Testis (tissue), 3 donors: ENCODE results near the gene EML4. TPM values are rescaled to one million over a fixed set of nuclear protein-coding genes. Genes with fewer than 3 reads are reported as not detected.

Experiments used
- DNase-seq: peaks from one replicate; pipeline ENCODE4 v3.0.0-alpha.2; 2019
- H3K27ac ChIP-seq, 2 donors: fragments of 200-600 bp; sonication (generic); one replicate each; pipeline ENCODE4 v1.5.1; 2019
- H3K27me3 ChIP-seq: fragments of 200-600 bp; sonication (generic); one replicate; pipeline ENCODE4 v1.5.1; 2019
- H3K36me3 ChIP-seq: fragments of 200-600 bp; sonication (generic); one replicate; pipeline ENCODE4 v1.5.1; 2017; ENCODE audit warnings: low read depth; ENCODE audit errors: missing control alignments
- H3K4me1 ChIP-seq: fragments of 200-600 bp; sonication (generic); one replicate; pipeline ENCODE4 v1.5.1; 2019
- H3K4me3 ChIP-seq, 2 donors: fragments of 200-600 bp; sonication (generic); one replicate each; pipeline ENCODE4 v1.5.1; 2017 to 2019
- H3K9me3 ChIP-seq: fragments of 200-600 bp; sonication (generic); one replicate; pipeline ENCODE4 v1.5.1; 2017
- CTCF ChIP-seq, 3 experiments: fragments of 450-650 bp in 2 of 3; fragments of 200-600 bp in 1 of 3; sonication (generic) in 1 of 3; IDR thresholded peaks; one replicate each; pipeline ENCODE4 v1.5.1; 2016 to 2019; ENCODE audit warnings: antibody characterized with exemption in 3 of 3, mild to moderate bottlenecking in 2 of 3, moderate library complexity in 1 of 3
- POLR2A ChIP-seq: fragments of 450-650 bp; IDR thresholded peaks from one replicate; pipeline ENCODE4 v1.6.1; 2017; ENCODE audit warnings: antibody characterized with exemption, mild to moderate bottlenecking, moderate library complexity
- WGBS, 2 donors: methylation state at CpG; one replicate each; pipeline ENCODE4 v1.1.5; 2018; 5-methylcytosine and 5-hydroxymethylcytosine counted together
- intact Hi-C: fragments of 100-400 bp; cut with DNase I; formaldehyde crosslinking; loops from one replicate; pipeline ENCODE4 v1.15.1; 2023; ENCODE audit warnings: low total_unique reads
- polyA plus RNA-seq: library from polyadenylated mRNA; stranded (reverse); fragments of 350-450 nt; fragmentation: Illumina TruSeq; extraction: RNeasy Lipid Tissue Mini Kit (QIAGEN cat#74804); gene quantifications from one replicate; pipeline ENCODE4 v1.2.3, GENCODE V29; 2014; ENCODE audit warnings: low read depth, low replicate concordance; ENCODE audit not compliant: insufficient read depth
- total RNA-seq, 2 donors: library from RNA; depleted of rRNA; stranded (reverse); fragments of >200 nt; gene quantifications; one replicate each; pipeline ENCODE4 v1.2.3, GENCODE V29; 2016

Gene EML4
- total and polyA plus RNA-seq, 3 donors from 2014 or later, result 49.0 to 71.0 (median 67.1) TPM

- H3K36me3 ChIP-seq, result no peaks in the 10 kb centered on the region
- TF ChIP-seq CTCF (IDR thresholded peaks at IDR 0.05) (no peak), POLR2A (no peak)
- no peak overlapping the region for H3K27ac ChIP-seq
- 88 to 97% methylated on average over 2 of the region's 2 CpGs for WGBS, 2 donors
- intact Hi-C loops, result no loop called here
- DNase-seq, result no peak
- no peak overlapping the region for H3K4me3 ChIP-seq
- no peaks in the 10 kb centered on the region for H3K9me3 ChIP-seq
- peaks cover 11% of the 10 kb centered on the region for H3K4me1 ChIP-seq
- no peaks in the 10 kb centered on the region for H3K27me3 ChIP-seq
Observed at GRCh38 chr2:42182654-42183308, 13.6 kb downstream of the EML4 start.

- no peak overlapping the region for H3K4me3 ChIP-seq
- WGBS, 2 donors, result 89 to 100% methylated on average over 1 of the region's 1 CpG
- intact Hi-C loops, result no loop called here
- no peak for TF ChIP-seq POLR2A
- no peak for TF ChIP-seq CTCF (IDR thresholded peaks at IDR 0.05)
- DNase-seq, result no peak
- H3K27me3 ChIP-seq, result no peaks in the 10 kb centered on the region
- H3K9me3 ChIP-seq, result no peaks in the 10 kb centered on the region
- no peak overlapping the region for H3K27ac ChIP-seq
- peaks cover 11% of the 10 kb centered on the region for H3K4me1 ChIP-seq
- H3K36me3 ChIP-seq, result no peaks in the 10 kb centered on the region
Observed at GRCh38 chr2:42183775-42184174, 14.6 kb downstream of the EML4 start.

- H3K4me1 ChIP-seq, result peaks cover 11% of the 10 kb centered on the region
- WGBS, 2 donors, result 92 to 100% methylated on average over 3 of the region's 3 CpGs
- TF ChIP-seq CTCF (IDR thresholded peaks at IDR 0.05), result no peak
- no peak for TF ChIP-seq POLR2A
Observed at GRCh38 chr2:42184346-42184745, 15.2 kb downstream of the EML4 start.

GRCh38 chr2:42185220-42185921 lies 16.2 kb downstream of the EML4 start:
- H3K27me3 ChIP-seq, result no peaks in the 10 kb centered on the region
- H3K4me1 ChIP-seq, result peaks cover 8% of the 10 kb centered on the region
- no peaks in the 10 kb centered on the region for H3K36me3 ChIP-seq
- no peak overlapping the region for H3K4me3 ChIP-seq
- TF ChIP-seq CTCF (IDR thresholded peaks at IDR 0.05) (no peak), POLR2A (no peak)
- H3K9me3 ChIP-seq, result no peaks in the 10 kb centered on the region
- 50 to 62% methylated on average over 5 of the region's 5 CpGs for WGBS, 2 donors
- DNase-seq, result no peak
- peak overlapping the region in 1 of 2 donors; percentile 21 for H3K27ac ChIP-seq
- intact Hi-C loops, result no loop called here

More at GRCh38 chr2:42184346-42184745, 15.2 kb downstream of the EML4 start:
- Histone ChIP-seq H3K9me3 (no peaks in the 10 kb centered on the region), H3K27ac (no peak overlapping the region), H3K4me3 (no peak overlapping the region), H3K36me3 (no peaks in the 10 kb centered on the region), H3K27me3 (no peaks in the 10 kb centered on the region)
- DNase-seq, result no peak
- intact Hi-C loops, result no loop called here
